ENCODE results near the gene NR5A2.

NR5A2 gene

GRCh38 chr1:200116324-200116723 lies 88.8 kb downstream of the NR5A2 start:
- no peak for DNase-seq (ENCODE audit: low read depth)
- H3K4me3 ChIP-seq (replicated peaks; ENCODE audit: low read depth, low read length) = no peak overlapping the region
- no peak for TF ChIP-seq CTCF (IDR thresholded peaks at IDR 0.05; ENCODE audit: low read length, missing control alignments)

- no peak for DNase-seq (ENCODE audit: low read depth)
- TF ChIP-seq CTCF (IDR thresholded peaks at IDR 0.05; ENCODE audit: low read length, missing control alignments) = no peak
- H3K4me3 ChIP-seq (replicated peaks; ENCODE audit: low read depth, low read length) = no peak overlapping the region
Observed at GRCh38 chr1:200118779-200119505, 91.4 kb downstream of the NR5A2 start.

- no peak for TF ChIP-seq CTCF (IDR thresholded peaks at IDR 0.05; ENCODE audit: low read length, missing control alignments)
- DNase-seq (ENCODE audit: low read depth) = no peak
- H3K4me3 ChIP-seq (replicated peaks; ENCODE audit: low read depth, low read length) = no peak overlapping the region
Observed at GRCh38 chr1:200121421-200121820, 93.9 kb downstream of the NR5A2 start.

- no peak overlapping the region for H3K4me3 ChIP-seq (replicated peaks; ENCODE audit: low read depth, low read length)
- no peak for TF ChIP-seq CTCF (IDR thresholded peaks at IDR 0.05; ENCODE audit: low read length, missing control alignments)
- DNase-seq (ENCODE audit: low read depth) = no peak
Observed at GRCh38 chr1:200124309-200124708, 96.8 kb downstream of the NR5A2 start.

GRCh38 chr1:200128081-200128480 lies 100.6 kb downstream of the NR5A2 start:
- no peak for DNase-seq (ENCODE audit: low read depth)
- no peak overlapping the region for H3K4me3 ChIP-seq (replicated peaks; ENCODE audit: low read depth, low read length)
- TF ChIP-seq CTCF (IDR thresholded peaks at IDR 0.05; ENCODE audit: low read length, missing control alignments) = no peak

GRCh38 chr1:200128944-200129879 lies 101.7 kb downstream of the NR5A2 start:
- no peak overlapping the region for H3K4me3 ChIP-seq (replicated peaks; ENCODE audit: low read depth, low read length)
- TF ChIP-seq CTCF (IDR thresholded peaks at IDR 0.05; ENCODE audit: low read length, missing control alignments) = no peak
- no peak for DNase-seq (ENCODE audit: low read depth)

Data from fibroblast of pulmonary artery (primary cell).